Measurements from ENCODE around the gene INPPL1.

INPPL1 gene

GRCh38 chr11:72233773-72234513 lies 9.4 kb downstream of the INPPL1 start:
- TF ChIP-seq CTCF (IDR thresholded peaks at IDR 0.05), result no peak
- peaks cover 100% of the 10 kb centered on the region for H3K36me3 ChIP-seq
- H3K4me3 ChIP-seq (ENCODE audit: low read depth in 1 of 2, low read length in 1 of 2), result no peak overlapping the region
- H3K4me1 ChIP-seq (ENCODE audit: control insufficient read depth in 1 of 2, insufficient read depth in 1 of 2, low read depth in 1 of 2, low read length in 1 of 2), result no peaks in the 10 kb centered on the region
- peaks cover 9% of the 10 kb centered on the region for H3K27me3 ChIP-seq
- peaks cover 3% of the 10 kb centered on the region for H3K9me3 ChIP-seq
- H3K27ac ChIP-seq, result no peak overlapping the region

GRCh38 chr11:72234514-72234830 lies 9.9 kb downstream of the INPPL1 start:
- no peak for TF ChIP-seq CTCF (IDR thresholded peaks at IDR 0.05)
- Histone ChIP-seq H3K9me3 (peaks cover 3% of the 10 kb centered on the region), H3K4me1 (ENCODE audit: control insufficient read depth in 1 of 2, insufficient read depth in 1 of 2, low read depth in 1 of 2, low read length in 1 of 2) (peaks cover 3 to 5% of the 10 kb centered on the region in 2 experiments), H3K27ac (no peak overlapping the region), H3K36me3 (peaks cover 94% of the 10 kb centered on the region), H3K4me3 (ENCODE audit: low read depth in 1 of 2, low read length in 1 of 2) (no peak overlapping the region), H3K27me3 (peaks cover 14% of the 10 kb centered on the region)

- H3K27ac ChIP-seq, result no peak overlapping the region
- H3K9me3 ChIP-seq, result no peaks in the 10 kb centered on the region
- TF ChIP-seq CTCF (IDR thresholded peaks at IDR 0.05), result no peak
- H3K4me3 ChIP-seq (ENCODE audit: low read depth in 1 of 2, low read length in 1 of 2), result no peak overlapping the region
- peaks cover 90% of the 10 kb centered on the region for H3K36me3 ChIP-seq
- H3K4me1 ChIP-seq (ENCODE audit: control insufficient read depth in 1 of 2, insufficient read depth in 1 of 2, low read depth in 1 of 2, low read length in 1 of 2), result peaks cover 7 to 9% of the 10 kb centered on the region in 2 experiments
- peaks cover 19% of the 10 kb centered on the region for H3K27me3 ChIP-seq
These were observed 10.4 kb downstream of the INPPL1 start for GRCh38 chr11:72234920-72235319.

- Histone ChIP-seq H3K4me3 (ENCODE audit: low read depth in 1 of 2, low read length in 1 of 2) (no peak overlapping the region), H3K27me3 (peaks cover 25% of the 10 kb centered on the region), H3K9me3 (no peaks in the 10 kb centered on the region), H3K4me1 (ENCODE audit: control insufficient read depth in 1 of 2, insufficient read depth in 1 of 2, low read depth in 1 of 2, low read length in 1 of 2) (peaks cover 13 to 15% of the 10 kb centered on the region in 2 experiments), H3K27ac (no peak overlapping the region), H3K36me3 (peaks cover 84% of the 10 kb centered on the region)
- no peak for TF ChIP-seq CTCF (IDR thresholded peaks at IDR 0.05)
These were observed 10.9 kb downstream of the INPPL1 start for GRCh38 chr11:72235351-72236057.

GRCh38 chr11:72236083-72236697 lies 11.6 kb downstream of the INPPL1 start:
- no peak overlapping the region for H3K27ac ChIP-seq
- peaks cover 77% of the 10 kb centered on the region for H3K36me3 ChIP-seq
- peaks cover 14 to 21% of the 10 kb centered on the region in 2 experiments for H3K4me1 ChIP-seq (ENCODE audit: control insufficient read depth in 1 of 2, insufficient read depth in 1 of 2, low read depth in 1 of 2, low read length in 1 of 2)
- H3K27me3 ChIP-seq, result peaks cover 32% of the 10 kb centered on the region
- no peak for TF ChIP-seq CTCF (IDR thresholded peaks at IDR 0.05)
- H3K4me3 ChIP-seq (ENCODE audit: low read depth in 1 of 2, low read length in 1 of 2), result no peak overlapping the region
- H3K9me3 ChIP-seq, result no peaks in the 10 kb centered on the region

All from neutrophil (primary cell).